CD4-positive, alpha-beta T cell (primary cell): ENCODE data around the gene SULT4A1. TPM values are rescaled to one million over a fixed set of nuclear protein-coding genes. Genes with fewer than 3 reads are reported as not detected.

Experiments used
- ATAC-seq: fragments of 200-7000 bp; cut with Tn5 transposase; one replicate; pipeline ENCODE4 v1.10.0; 2022; ENCODE audit warnings: mild to moderate bottlenecking; ENCODE audit not compliant: poor library complexity
- CTCF ChIA-PET: fragments of 350-600 bp; sonication (Branson Sonifier 250); formaldehyde crosslinking; loops from one replicate; lab custom pipeline; 2021; ENCODE audit warnings: antibody characterized with exemption, inconsistent platforms; lab: Charles Lee
- POLR2A ChIA-PET: fragments of 350-600 bp; sonication (Branson Sonifier 250); formaldehyde crosslinking; loops from one replicate; lab custom pipeline; 2021; ENCODE audit warnings: antibody characterized with exemption, inconsistent platforms; lab: Charles Lee
- DNase-seq, 14 experiments: peaks; one replicate each; pipeline ENCODE4 v3.0.0-alpha.2; 2013 to 2020; ENCODE audit warnings: mixed read lengths in 2 of 14
- H3K27ac ChIP-seq, 2 donors: one replicate each; pipeline versions ENCODE4 v1.5.1 to v1.7.0; 2013; ENCODE audit warnings: low read length in 2 of 2, low read depth in 1 of 2, mild to moderate bottlenecking in 1 of 2
- H3K27me3 ChIP-seq, 2 experiments: 1 replicate in 1 of 2; 2 replicates in 1 of 2; pipeline versions ENCODE4 v1.6.1 to v1.7.0; 2013; ENCODE audit warnings: low read length in 2 of 2, control low read depth in 1 of 2, mild to moderate bottlenecking in 1 of 2, moderate library complexity in 1 of 2; ENCODE audit not compliant: insufficient read depth in 2 of 2, control insufficient read depth in 1 of 2
- H3K36me3 ChIP-seq: one replicate; pipeline ENCODE4 v1.6.1; 2013; ENCODE audit warnings: low read length, control low read depth; ENCODE audit not compliant: insufficient read depth
- H3K4me1 ChIP-seq: one replicate; pipeline ENCODE4 v1.6.1; 2013; ENCODE audit warnings: low read length, control low read depth; ENCODE audit not compliant: insufficient read depth
- H3K4me3 ChIP-seq: one replicate; pipeline ENCODE4 v1.5.1; 2013; ENCODE audit warnings: mild to moderate bottlenecking, low read length, moderate library complexity
- H3K9me3 ChIP-seq, 2 experiments: 1 replicate in 1 of 2; 2 replicates in 1 of 2; pipeline versions ENCODE4 v1.6.1 to v1.7.0; 2013; ENCODE audit warnings: low read length in 2 of 2, mild to moderate bottlenecking in 2 of 2, control low read depth in 1 of 2, moderate library complexity in 1 of 2; ENCODE audit not compliant: control insufficient read depth in 1 of 2, insufficient read depth in 1 of 2
- H3K27ac Mint-ChIP-seq: one replicate; pipeline ENCODE4 v1.8.0; 2020; ENCODE audit warnings: mixed read lengths
- H3K27me3 Mint-ChIP-seq: one replicate; pipeline ENCODE4 v1.8.0; 2021; ENCODE audit warnings: mixed read lengths
- H3K36me3 Mint-ChIP-seq: one replicate; pipeline ENCODE4 v1.8.0; 2021; ENCODE audit warnings: low read depth, mixed read lengths
- H3K4me1 Mint-ChIP-seq: one replicate; pipeline ENCODE4 v1.8.0; 2021; ENCODE audit warnings: low read depth, mixed read lengths
- H3K4me3 Mint-ChIP-seq: one replicate; pipeline ENCODE4 v1.8.0; 2020; ENCODE audit warnings: mild to moderate bottlenecking, mixed read lengths
- H3K9me3 Mint-ChIP-seq: one replicate; pipeline ENCODE4 v1.8.0; 2020; ENCODE audit warnings: mixed read lengths
- CTCF ChIP-seq: fragments of 200-600 bp; IDR thresholded peaks from one replicate; pipeline ENCODE4 v1.8.0; 2022; ENCODE audit warnings: antibody characterized with exemption, mild to moderate bottlenecking
- intact Hi-C, 2 experiments: fragments of 100-400 bp; cut with DNase I in 1 of 2; cut with micrococcal nuclease in 1 of 2; formaldehyde crosslinking; loops; one replicate each; pipeline versions ENCODE4 v1.15.1 to v1.9.0; 2023 to 2025; cut with DNase I, micrococcal nuclease
- total RNA-seq, 174 experiments: library from RNA in 2 of 174; stranded (reverse) in 2 of 174; gene quantifications; one replicate each; pipeline ENCODE4 v1.2.3 and lab custom pipeline; 2021 to 2026

The SULT4A1 gene
- total RNA-seq, 2 experiments from 2014 or later: not detected

DNA sequence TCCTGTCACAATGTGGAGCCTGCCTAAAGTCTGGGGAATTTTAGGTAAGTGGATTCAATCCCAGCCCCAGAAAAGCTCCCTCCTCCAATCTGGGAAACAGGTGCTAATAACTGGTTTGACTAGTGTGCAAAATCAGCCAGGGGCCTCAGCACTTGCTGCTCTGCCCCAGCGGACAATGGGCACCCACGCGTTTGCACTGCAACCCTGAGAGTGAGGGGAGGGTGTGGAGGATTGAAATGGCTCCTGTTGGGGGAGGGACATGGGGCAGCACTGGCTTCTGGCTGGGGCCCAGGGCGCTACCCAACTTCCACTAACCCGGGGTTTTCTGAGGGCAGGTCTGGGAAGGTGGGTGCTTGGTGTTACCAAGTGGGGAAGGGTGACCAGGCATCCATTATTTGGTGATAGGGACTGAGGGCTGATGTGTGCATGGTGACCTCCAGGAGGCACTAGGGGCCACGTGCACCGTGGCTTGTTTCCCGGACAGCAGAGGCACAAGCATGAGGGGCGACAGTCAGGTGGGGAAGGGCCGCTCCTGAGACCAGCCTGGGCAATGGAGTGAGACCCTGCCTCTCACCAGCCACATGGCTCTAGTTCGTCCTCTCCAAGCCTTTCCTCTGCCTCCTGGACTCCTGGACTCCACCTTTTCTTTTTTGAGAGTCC lies 33.8 kb upstream of the SULT4A1 start:
- ChIA-PET POLR2A (no interaction called here), CTCF (no interaction called here)
- H3K27ac Mint-ChIP-seq: no peak overlapping the region
- DNase-seq (no peak), ATAC-seq (no peak)
- H3K9me3 Mint-ChIP-seq: no peaks in the 10 kb centered on the region
- no peaks in the 10 kb centered on the region for H3K36me3 Mint-ChIP-seq
- no peaks in the 10 kb centered on the region for H3K9me3 ChIP-seq
- no peaks in the 10 kb centered on the region for H3K4me1 Mint-ChIP-seq
- peaks cover 14% of the 10 kb centered on the region for H3K27me3 Mint-ChIP-seq
- H3K27me3 ChIP-seq: peaks cover 15 to 20% of the 10 kb centered on the region in 2 experiments
- no peak overlapping the region for H3K4me3 ChIP-seq
- no peak for TF ChIP-seq CTCF
- H3K27ac ChIP-seq: no peak overlapping the region
- peaks cover 7% of the 10 kb centered on the region for H3K4me1 ChIP-seq
- no peaks in the 10 kb centered on the region for H3K36me3 ChIP-seq
- no peak overlapping the region for H3K4me3 Mint-ChIP-seq
- intact Hi-C loops: no loop called here

DNA sequence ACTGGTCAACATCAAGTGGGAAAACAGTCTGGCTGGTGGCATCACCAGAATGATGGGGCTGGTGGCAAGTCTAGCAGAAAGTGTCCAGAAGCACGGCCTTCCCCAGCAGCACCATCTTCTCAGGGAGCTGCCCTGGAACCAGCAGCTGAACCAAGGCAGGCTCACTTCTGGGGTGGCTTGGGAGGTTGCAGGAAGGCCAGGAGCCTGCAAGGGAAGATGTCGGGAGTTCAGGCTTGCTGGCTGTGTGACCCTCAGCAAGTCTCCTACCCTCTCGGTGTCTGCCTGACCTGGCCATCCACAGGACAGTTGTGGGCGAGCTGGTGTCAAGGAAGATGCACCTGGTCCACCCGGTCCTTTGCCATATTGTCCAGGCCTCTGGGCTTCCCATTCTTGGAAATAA lies 31.8 kb upstream of the SULT4A1 start:
- peaks cover 0 to under 1% of the 10 kb centered on the region in 2 experiments for H3K9me3 ChIP-seq
- H3K4me3 Mint-ChIP-seq: no peak overlapping the region
- intact Hi-C loops: no loop called here
- H3K4me3 ChIP-seq: no peak overlapping the region
- no peak overlapping the region for H3K27ac Mint-ChIP-seq
- ChIA-PET CTCF (no interaction called here), POLR2A (no interaction called here)
- H3K36me3 Mint-ChIP-seq: no peaks in the 10 kb centered on the region
- no peak overlapping the region for H3K27ac ChIP-seq
- DNase-seq: no peak
- peaks cover 27% of the 10 kb centered on the region for H3K27me3 Mint-ChIP-seq
- no peak for TF ChIP-seq CTCF
- no peaks in the 10 kb centered on the region for H3K4me1 Mint-ChIP-seq
- no peaks in the 10 kb centered on the region for H3K9me3 Mint-ChIP-seq
- H3K36me3 ChIP-seq: no peaks in the 10 kb centered on the region
- H3K4me1 ChIP-seq: peaks cover 11% of the 10 kb centered on the region
- no peak for ATAC-seq
- H3K27me3 ChIP-seq: peaks cover 29 to 40% of the 10 kb centered on the region in 2 experiments

GRCh38 chr22:43893266-43893665 lies 31.0 kb upstream of the SULT4A1 start:
- ChIA-PET POLR2A (no interaction called here), CTCF (no interaction called here)
- H3K27me3 ChIP-seq: peaks cover 29 to 44% of the 10 kb centered on the region in 2 experiments
- H3K27ac ChIP-seq: no peak overlapping the region
- TF ChIP-seq CTCF: no peak
- DNase-seq (no peak), ATAC-seq (no peak)
- H3K36me3 Mint-ChIP-seq: no peaks in the 10 kb centered on the region
- H3K4me3 ChIP-seq: no peak overlapping the region
- intact Hi-C loops: no loop called here
- H3K4me1 Mint-ChIP-seq: no peaks in the 10 kb centered on the region
- H3K4me1 ChIP-seq: peaks cover 11% of the 10 kb centered on the region
- peaks cover 35% of the 10 kb centered on the region for H3K27me3 Mint-ChIP-seq
- H3K9me3 ChIP-seq: peaks cover 0 to 5% of the 10 kb centered on the region in 2 experiments
- H3K36me3 ChIP-seq: no peaks in the 10 kb centered on the region
- no peak overlapping the region for H3K27ac Mint-ChIP-seq
- H3K4me3 Mint-ChIP-seq: no peak overlapping the region
- H3K9me3 Mint-ChIP-seq: no peaks in the 10 kb centered on the region
